Right lobe of liver (tissue), 6 donors: Measurements from ENCODE around the gene UCN2. TPM values are rescaled to one million over a fixed set of nuclear protein-coding genes. Genes with fewer than 3 reads are reported as not detected.

ENCODE experiments used
- ATAC-seq, 4 donors: fragments of 200-7000 bp; cut with Tn5 transposase; one replicate each; pipeline ENCODE4 v1.9.1; 2020; ENCODE audit warnings: mild to moderate bottlenecking in 4 of 4, moderate library complexity in 4 of 4
- DNase-seq, 3 donors: peaks; one replicate each; pipeline ENCODE4 v3.0.0-alpha.2; 2020
- H3K27ac ChIP-seq, 3 donors: fragments of 200-600 bp; one replicate each; pipeline ENCODE4 v1.8.0; 2022
- H3K27me3 ChIP-seq, 2 donors: fragments of 200-600 bp; one replicate each; pipeline ENCODE4 v1.8.0; 2022
- H3K36me3 ChIP-seq, 4 donors: fragments of 200-600 bp; sonication (generic) in 1 of 4; one replicate each; pipeline versions ENCODE4 v1.5.1 to v1.8.0; 2017 to 2022; ENCODE audit warnings: control low read depth in 1 of 4
- H3K4me1 ChIP-seq, 4 donors: fragments of 200-600 bp; sonication (generic) in 1 of 4; one replicate each; pipeline versions ENCODE4 v1.5.1 to v1.8.0; 2017 to 2022; ENCODE audit warnings: control low read depth in 1 of 4
- H3K4me3 ChIP-seq, 3 donors: fragments of 200-600 bp; one replicate each; pipeline ENCODE4 v1.8.0; 2022
- H3K9me3 ChIP-seq, 4 donors: fragments of 200-600 bp; sonication (generic) in 1 of 4; one replicate each; pipeline versions ENCODE4 v1.5.1 to v1.8.0; 2017 to 2022; ENCODE audit warnings: control low read depth in 1 of 4
- POLR2A ChIP-seq: fragments of 450-650 bp; IDR thresholded peaks from one replicate; pipeline ENCODE4 v1.6.1; 2017; ENCODE audit warnings: antibody characterized with exemption, mild to moderate bottlenecking
- WGBS: methylation state at CpG from one replicate; pipeline ENCODE4 v1.1.6; 2018; ENCODE audit warnings: low coverage, low lambda C conversion rate; ENCODE audit not compliant: insufficient coverage; ENCODE audit errors: missing lambda C conversion rate; 5-methylcytosine and 5-hydroxymethylcytosine counted together
- intact Hi-C, 2 donors: fragments of 100-400 bp; cut with DNase I; formaldehyde crosslinking; loops; one replicate each; pipeline versions ENCODE4 v1.11.2 to v1.14.1; 2022
- total RNA-seq, 6 experiments: library from RNA; depleted of rRNA in 2 of 6; stranded (reverse); fragments of >200 nt in 2 of 6; fragmentation: NEBNext Ultra II Directional in 3 of 6; extraction: Animal tissue kit (Norgen Biotek cat#: 25700) in 3 of 6; gene quantifications; one replicate each; pipeline versions ENCODE4 v1.1.0 to v1.2.4, GENCODE V29; 2016 to 2023
- TF ChIP-seq, protein P1 (sequence below), 4 donors: fragments of 200-600 bp in 3 of 4; fragments of 450-650 bp in 1 of 4; IDR thresholded peaks; one replicate each; pipeline versions ENCODE4 v1.5.1 to v1.8.0; 2016 to 2022; ENCODE audit warnings: antibody characterized with exemption in 4 of 4, mild to moderate bottlenecking in 2 of 4
- donor health status: DM: no; HTN: yes; CAD: no.
- donor health status: DM: no; HTN: no; CAD: no.
- donor health status: DM: no; HTN: no; CAD: no.
- donor health status: DM: no; HTN: yes; CAD: no.
- donor health status: DM: no; HTN: yes; CAD: no.

UCN2 gene
- total RNA-seq, 6 experiments from 2014 or later = not detected

DNA sequence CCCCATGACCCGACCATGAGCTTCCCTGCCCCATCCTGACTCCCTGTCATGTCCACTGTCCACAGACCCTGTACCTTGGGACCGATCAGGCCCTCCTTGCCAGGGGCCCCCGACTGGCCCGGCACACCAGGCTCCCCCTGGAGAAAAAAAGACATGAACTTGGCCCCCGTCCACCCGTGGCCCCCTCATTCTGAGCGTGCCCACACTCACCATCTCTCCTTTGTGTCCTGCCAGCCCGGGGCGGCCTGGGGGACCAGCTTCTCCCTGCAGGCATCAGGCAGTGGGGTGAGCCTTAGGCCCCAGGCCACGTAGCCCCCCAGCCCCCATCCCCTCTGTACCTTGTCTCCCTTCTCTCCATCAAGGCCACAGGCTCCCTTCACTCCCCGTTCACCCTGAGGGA, 3.9 kb upstream of the UCN2 start:
- Histone ChIP-seq H3K9me3 (no peaks in the 10 kb centered on the region), H3K27ac (no peak overlapping the region), H3K4me1 (no peaks in the 10 kb centered on the region), H3K4me3 (no peak overlapping the region), H3K36me3 (no peaks in the 10 kb centered on the region), H3K27me3 (no peaks in the 10 kb centered on the region)
- DNase-seq (no peak), ATAC-seq (no peak)
- TF ChIP-seq, protein P1, sequence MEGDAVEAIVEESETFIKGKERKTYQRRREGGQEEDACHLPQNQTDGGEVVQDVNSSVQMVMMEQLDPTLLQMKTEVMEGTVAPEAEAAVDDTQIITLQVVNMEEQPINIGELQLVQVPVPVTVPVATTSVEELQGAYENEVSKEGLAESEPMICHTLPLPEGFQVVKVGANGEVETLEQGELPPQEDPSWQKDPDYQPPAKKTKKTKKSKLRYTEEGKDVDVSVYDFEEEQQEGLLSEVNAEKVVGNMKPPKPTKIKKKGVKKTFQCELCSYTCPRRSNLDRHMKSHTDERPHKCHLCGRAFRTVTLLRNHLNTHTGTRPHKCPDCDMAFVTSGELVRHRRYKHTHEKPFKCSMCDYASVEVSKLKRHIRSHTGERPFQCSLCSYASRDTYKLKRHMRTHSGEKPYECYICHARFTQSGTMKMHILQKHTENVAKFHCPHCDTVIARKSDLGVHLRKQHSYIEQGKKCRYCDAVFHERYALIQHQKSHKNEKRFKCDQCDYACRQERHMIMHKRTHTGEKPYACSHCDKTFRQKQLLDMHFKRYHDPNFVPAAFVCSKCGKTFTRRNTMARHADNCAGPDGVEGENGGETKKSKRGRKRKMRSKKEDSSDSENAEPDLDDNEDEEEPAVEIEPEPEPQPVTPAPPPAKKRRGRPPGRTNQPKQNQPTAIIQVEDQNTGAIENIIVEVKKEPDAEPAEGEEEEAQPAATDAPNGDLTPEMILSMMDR (IDR thresholded peaks at IDR 0.05) = no peak
- TF ChIP-seq POLR2A = no peak
- WGBS = 75% methylated on average over 11 of the region's 11 CpGs
- intact Hi-C loops = no loop called here

DNA sequence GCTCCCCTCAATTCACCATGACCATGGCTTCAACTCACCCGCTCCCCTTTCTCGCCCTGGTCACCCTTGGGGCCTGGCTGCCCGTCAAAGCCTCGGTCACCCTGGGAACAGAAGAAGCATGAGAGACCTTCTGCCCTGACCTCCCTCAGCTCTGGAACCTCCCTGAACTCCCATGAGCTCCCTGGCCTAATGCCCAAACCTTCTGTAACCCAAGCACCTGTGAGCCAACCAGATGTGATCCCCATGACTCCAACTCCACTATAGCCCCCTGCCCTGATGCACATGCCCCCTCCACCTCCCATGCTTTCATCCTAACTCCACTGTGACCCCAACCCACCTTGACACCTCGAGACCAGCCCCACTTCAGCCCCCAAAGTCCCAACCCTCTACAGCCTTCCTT, 3.5 kb upstream of the UCN2 start:
- DNase-seq (no peak), ATAC-seq (no peak)
- Histone ChIP-seq H3K4me3 (no peak overlapping the region), H3K9me3 (no peaks in the 10 kb centered on the region), H3K27ac (no peak overlapping the region), H3K27me3 (no peaks in the 10 kb centered on the region), H3K36me3 (no peaks in the 10 kb centered on the region), H3K4me1 (no peaks in the 10 kb centered on the region)
- intact Hi-C loops = no loop called here
- TF ChIP-seq POLR2A = no peak
- TF ChIP-seq, protein P1 (IDR thresholded peaks at IDR 0.05) = no peak
- WGBS = 45% methylated on average over 1 of the region's 5 CpGs

DNA sequence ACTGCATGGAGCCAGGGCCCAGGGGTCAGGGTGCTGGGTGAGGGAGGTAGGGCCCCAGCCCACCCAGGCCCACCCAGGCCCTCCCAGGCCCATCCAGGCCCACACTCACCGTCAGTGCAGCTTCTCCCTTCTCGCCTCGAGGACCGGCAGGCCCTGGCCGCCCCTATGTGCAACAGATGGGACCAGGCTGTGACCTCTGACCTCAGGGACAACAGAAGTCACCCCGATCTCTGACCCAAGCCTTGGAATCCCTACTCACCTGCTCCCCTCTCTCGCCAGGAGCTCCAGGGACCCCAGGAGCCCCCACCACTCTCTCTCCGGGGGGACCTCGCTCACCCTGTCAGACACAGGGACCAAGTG, 2.8 kb upstream of the UCN2 start:
- no peaks in the 10 kb centered on the region for H3K36me3 ChIP-seq
- no peak overlapping the region for H3K27ac ChIP-seq
- DNase-seq = no peak

DNA sequence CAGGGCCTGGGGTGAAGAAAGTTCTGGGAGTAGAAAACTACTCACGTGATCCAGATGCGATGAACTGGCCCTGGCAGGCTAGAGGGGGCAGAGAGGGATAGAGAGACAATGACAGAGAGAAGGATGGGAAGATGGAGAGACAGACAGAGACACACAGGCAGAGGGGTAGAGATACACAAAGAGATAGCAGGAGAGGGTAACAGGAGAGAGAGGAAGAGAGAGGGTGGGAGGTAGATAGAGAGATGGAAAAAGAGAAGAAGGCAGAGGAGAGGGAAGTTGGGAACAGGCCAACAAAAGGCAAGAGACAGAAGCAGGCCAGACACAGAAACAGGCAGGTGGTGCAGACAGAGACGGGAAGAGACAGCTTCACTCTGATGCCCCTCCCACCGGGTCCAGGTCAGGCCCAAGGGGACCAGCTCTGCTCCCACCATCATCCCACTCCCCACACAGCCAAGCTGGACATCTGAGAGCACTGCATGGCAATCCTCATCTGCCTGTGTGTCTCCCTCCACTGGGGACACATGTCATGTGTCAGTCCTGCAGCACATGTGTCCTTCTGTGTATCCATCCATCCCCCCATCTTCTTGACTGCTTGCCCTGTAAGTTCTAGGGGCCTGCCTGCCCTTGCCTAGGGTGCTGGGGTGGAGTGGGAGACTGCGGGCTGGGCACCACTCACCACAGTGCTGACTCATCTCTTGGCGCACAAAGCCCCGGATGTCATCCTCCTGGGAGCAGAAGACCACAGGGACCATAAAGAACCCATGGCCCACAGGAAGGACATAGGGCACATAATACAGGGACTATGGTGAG, 2.2 kb upstream of the UCN2 start:
- Histone ChIP-seq H3K36me3 (no peaks in the 10 kb centered on the region), H3K9me3 (no peaks in the 10 kb centered on the region), H3K4me3 (no peak overlapping the region), H3K27me3 (no peaks in the 10 kb centered on the region), H3K4me1 (no peaks in the 10 kb centered on the region), H3K27ac (no peak overlapping the region)
- no peak for DNase-seq
- WGBS = 58% methylated on average over 6 of the region's 7 CpGs
- intact Hi-C loops = no loop called here
- ATAC-seq = no peak
- TF ChIP-seq, protein P1 (IDR thresholded peaks at IDR 0.05) = no peak
- no peak for TF ChIP-seq POLR2A

More for the DNA sequence above, 2.8 kb upstream of the UCN2 start:
- TF ChIP-seq, protein P1 (IDR thresholded peaks at IDR 0.05) = no peak
- no peak for TF ChIP-seq POLR2A
- Histone ChIP-seq H3K4me1 (no peaks in the 10 kb centered on the region), H3K9me3 (no peaks in the 10 kb centered on the region), H3K27me3 (no peaks in the 10 kb centered on the region), H3K4me3 (no peak overlapping the region)
- ATAC-seq = no peak
- 100% methylated on average over 1 of the region's 9 CpGs for WGBS
- intact Hi-C loops = no loop called here
